Right lobe of liver (tissue), 6 donors: ENCODE results near the gene CDH13. TPM values are rescaled to one million over a fixed set of nuclear protein-coding genes. Genes with fewer than 3 reads are reported as not detected.

Experiments
- ATAC-seq, 4 donors: fragments of 200-7000 bp; cut with Tn5 transposase; one replicate each; pipeline ENCODE4 v1.9.1; 2020; ENCODE audit warnings: mild to moderate bottlenecking in 4 of 4, moderate library complexity in 4 of 4
- DNase-seq, 3 donors: peaks; one replicate each; pipeline ENCODE4 v3.0.0-alpha.2; 2020
- H3K27ac ChIP-seq, 3 donors: fragments of 200-600 bp; one replicate each; pipeline ENCODE4 v1.8.0; 2022
- H3K27me3 ChIP-seq, 2 donors: fragments of 200-600 bp; one replicate each; pipeline ENCODE4 v1.8.0; 2022
- H3K36me3 ChIP-seq, 4 donors: fragments of 200-600 bp; sonication (generic) in 1 of 4; one replicate each; pipeline versions ENCODE4 v1.5.1 to v1.8.0; 2017 to 2022; ENCODE audit warnings: control low read depth in 1 of 4
- H3K4me1 ChIP-seq, 4 donors: fragments of 200-600 bp; sonication (generic) in 1 of 4; one replicate each; pipeline versions ENCODE4 v1.5.1 to v1.8.0; 2017 to 2022; ENCODE audit warnings: control low read depth in 1 of 4
- H3K4me3 ChIP-seq, 3 donors: fragments of 200-600 bp; one replicate each; pipeline ENCODE4 v1.8.0; 2022
- H3K9me3 ChIP-seq, 4 donors: fragments of 200-600 bp; sonication (generic) in 1 of 4; one replicate each; pipeline versions ENCODE4 v1.5.1 to v1.8.0; 2017 to 2022; ENCODE audit warnings: control low read depth in 1 of 4
- CTCF ChIP-seq, 4 donors: fragments of 200-600 bp in 3 of 4; fragments of 450-650 bp in 1 of 4; IDR thresholded peaks; one replicate each; pipeline versions ENCODE4 v1.5.1 to v1.8.0; 2016 to 2022; ENCODE audit warnings: antibody characterized with exemption in 4 of 4, mild to moderate bottlenecking in 2 of 4
- POLR2A ChIP-seq: fragments of 450-650 bp; IDR thresholded peaks from one replicate; pipeline ENCODE4 v1.6.1; 2017; ENCODE audit warnings: antibody characterized with exemption, mild to moderate bottlenecking
- WGBS: methylation state at CpG from one replicate; pipeline ENCODE4 v1.1.6; 2018; ENCODE audit warnings: low coverage, low lambda C conversion rate; ENCODE audit not compliant: insufficient coverage; ENCODE audit errors: missing lambda C conversion rate; 5-methylcytosine and 5-hydroxymethylcytosine counted together
- intact Hi-C, 2 donors: fragments of 100-400 bp; cut with DNase I; formaldehyde crosslinking; loops; one replicate each; pipeline versions ENCODE4 v1.11.2 to v1.14.1; 2022
- total RNA-seq, 6 experiments: library from RNA; depleted of rRNA in 2 of 6; stranded (reverse); fragments of >200 nt in 2 of 6; fragmentation: NEBNext Ultra II Directional in 3 of 6; extraction: Animal tissue kit (Norgen Biotek cat#: 25700) in 3 of 6; gene quantifications; one replicate each; pipeline versions ENCODE4 v1.1.0 to v1.2.4, GENCODE V29; 2016 to 2023
- donor health status: DM: no; HTN: yes; CAD: no.
- donor health status: DM: no; HTN: no; CAD: no.
- donor health status: DM: no; HTN: no; CAD: no.
- donor health status: DM: no; HTN: yes; CAD: no.
- donor health status: DM: no; HTN: yes; CAD: no.

The CDH13 gene
- total RNA-seq, 6 experiments from 2014 or later = 0.13 to 4.6 (median 0.49) TPM

- no peaks in the 10 kb centered on the region for H3K27me3 ChIP-seq
- peak; percentile 99 to 100 (median 99) for ATAC-seq
- H3K9me3 ChIP-seq = no peaks in the 10 kb centered on the region
- WGBS = 4% methylated on average over 18 of the region's 76 CpGs
- peaks cover 0 to 25% (median 0%) of the 10 kb centered on the region in 4 donors for H3K4me1 ChIP-seq
- peak; percentile 57 for TF ChIP-seq POLR2A
- peak in 1 of 4 donors; percentile 6 for TF ChIP-seq CTCF (IDR thresholded peaks at IDR 0.05)
- intact Hi-C loops = no loop called here
- H3K36me3 ChIP-seq = peaks cover 0 to 22% (median 2%) of the 10 kb centered on the region in 4 donors
- DNase-seq = peak; percentile 96 to 97 (median 97)
- H3K4me3 ChIP-seq = peak within 1 kb of the TSS; percentile 80 to 98 (median 93)
- peak within 1 kb of the TSS; percentile 62 to 90 (median 88) for H3K27ac ChIP-seq
Observed at GRCh38 chr16:83807710-83808572, 1181.2 kb downstream of the CDH13 start, which contains the start of gene HSBP1. Gene HSBP1 (plus strand): TSS chr16:83807978. CDS start chr16:83808077, 99 bp downstream.

DNA sequence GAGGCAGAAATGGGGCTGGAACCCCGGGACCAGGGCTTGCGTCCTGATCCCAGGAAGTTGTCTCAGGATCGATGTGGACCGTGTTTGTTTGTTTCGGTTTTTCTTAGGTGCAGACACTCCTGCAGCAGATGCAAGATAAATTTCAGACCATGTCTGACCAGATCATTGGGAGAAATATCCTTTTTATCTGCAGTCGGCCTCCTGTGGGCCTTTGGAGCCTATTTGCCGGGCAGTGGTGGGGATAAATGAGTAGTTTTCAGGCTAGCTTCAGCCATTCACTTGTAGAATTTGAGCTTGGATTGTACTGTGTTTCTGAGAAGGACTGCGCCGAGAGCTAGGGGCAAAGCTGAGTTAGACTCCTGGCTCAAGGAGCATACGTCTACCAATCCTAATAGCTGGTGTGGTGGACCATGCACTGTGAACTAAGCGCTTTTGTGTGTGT is 1181.8 kb downstream of the CDH13 start:
- Histone ChIP-seq H3K27me3 (no peaks in the 10 kb centered on the region), H3K36me3 (peaks cover 0 to 22% (median 2%) of the 10 kb centered on the region in 4 donors), H3K4me1 (peaks cover 0 to 25% (median 0%) of the 10 kb centered on the region in 4 donors), H3K4me3 (peak overlapping the region; percentile 80 to 98 (median 93)), H3K27ac (peak overlapping the region; percentile 62 to 90 (median 88)), H3K9me3 (no peaks in the 10 kb centered on the region)
- WGBS = 17% methylated on average over 11 of the region's 11 CpGs
- ATAC-seq (no peak), DNase-seq (no peak)
- intact Hi-C loops = no loop called here
- TF ChIP-seq CTCF (IDR thresholded peaks at IDR 0.05) (no peak), POLR2A (no peak)

DNA sequence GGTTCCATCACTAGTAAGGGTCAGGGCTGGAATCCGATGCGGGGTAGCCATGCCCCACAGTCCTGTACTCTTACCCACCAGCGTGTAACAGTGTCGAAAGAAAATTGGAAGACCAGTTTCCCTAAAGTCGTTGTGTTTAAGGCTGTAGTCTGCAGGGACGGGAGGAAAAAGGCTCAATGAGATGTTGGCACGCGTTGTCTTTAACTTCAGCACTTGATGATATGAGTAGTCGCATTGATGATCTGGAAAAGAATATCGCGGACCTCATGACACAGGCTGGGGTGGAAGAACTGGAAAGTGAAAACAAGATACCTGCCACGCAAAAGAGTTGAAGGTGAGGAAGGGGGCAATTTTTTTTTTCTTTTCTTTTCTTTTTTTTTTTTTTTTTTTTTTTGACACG is 1182.3 kb downstream of the CDH13 start:
- H3K4me3 ChIP-seq = peak overlapping the region in 2 of 3 donors; percentile 93 to 98
- H3K36me3 ChIP-seq = peaks cover 0 to 22% (median 2%) of the 10 kb centered on the region in 4 donors
- no peaks in the 10 kb centered on the region for H3K27me3 ChIP-seq
- peaks cover 0 to 25% (median 0%) of the 10 kb centered on the region in 4 donors for H3K4me1 ChIP-seq
- no peaks in the 10 kb centered on the region for H3K9me3 ChIP-seq
- intact Hi-C loops = no loop called here
- DNase-seq = peak in 1 of 3 donors; percentile 19
- WGBS = 81% methylated on average over 12 of the region's 13 CpGs
- no peak for ATAC-seq
- TF ChIP-seq POLR2A (no peak), CTCF (IDR thresholded peaks at IDR 0.05) (no peak)
- no peak overlapping the region for H3K27ac ChIP-seq

DNA sequence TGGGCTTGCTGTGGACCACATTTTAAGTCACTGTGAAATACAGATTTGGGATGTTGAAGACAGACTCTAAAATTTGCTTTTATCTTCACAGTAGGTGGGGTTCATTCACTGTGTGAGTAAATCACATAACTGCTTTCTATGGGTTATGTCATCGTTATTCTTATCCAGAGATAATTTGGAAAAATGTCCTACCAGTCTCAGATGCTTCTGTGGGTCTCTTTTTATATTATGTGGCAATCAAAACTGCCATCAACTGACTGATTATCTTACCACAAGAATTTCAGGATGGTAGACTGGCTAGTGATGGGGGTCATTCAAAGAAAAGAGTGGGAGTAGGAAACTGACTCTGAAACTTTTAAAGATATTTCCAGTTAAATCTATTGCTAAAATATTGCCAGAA is 1184.1 kb downstream of the CDH13 start:
- intact Hi-C loops = no loop called here
- no peaks in the 10 kb centered on the region for H3K9me3 ChIP-seq
- H3K4me1 ChIP-seq = peaks cover 0 to 25% (median 0%) of the 10 kb centered on the region in 4 donors
- H3K27me3 ChIP-seq = no peaks in the 10 kb centered on the region
- ATAC-seq (no peak), DNase-seq (no peak)
- 100% methylated on average over 1 of the region's 1 CpG for WGBS
- no peak overlapping the region for H3K4me3 ChIP-seq
- TF ChIP-seq POLR2A (no peak), CTCF (IDR thresholded peaks at IDR 0.05) (no peak)
- peaks cover 0 to 22% (median 2%) of the 10 kb centered on the region in 4 donors for H3K36me3 ChIP-seq
- H3K27ac ChIP-seq = no peak overlapping the region
